ENCODE data around the gene DEDD2.

Gene DEDD2

DNA sequence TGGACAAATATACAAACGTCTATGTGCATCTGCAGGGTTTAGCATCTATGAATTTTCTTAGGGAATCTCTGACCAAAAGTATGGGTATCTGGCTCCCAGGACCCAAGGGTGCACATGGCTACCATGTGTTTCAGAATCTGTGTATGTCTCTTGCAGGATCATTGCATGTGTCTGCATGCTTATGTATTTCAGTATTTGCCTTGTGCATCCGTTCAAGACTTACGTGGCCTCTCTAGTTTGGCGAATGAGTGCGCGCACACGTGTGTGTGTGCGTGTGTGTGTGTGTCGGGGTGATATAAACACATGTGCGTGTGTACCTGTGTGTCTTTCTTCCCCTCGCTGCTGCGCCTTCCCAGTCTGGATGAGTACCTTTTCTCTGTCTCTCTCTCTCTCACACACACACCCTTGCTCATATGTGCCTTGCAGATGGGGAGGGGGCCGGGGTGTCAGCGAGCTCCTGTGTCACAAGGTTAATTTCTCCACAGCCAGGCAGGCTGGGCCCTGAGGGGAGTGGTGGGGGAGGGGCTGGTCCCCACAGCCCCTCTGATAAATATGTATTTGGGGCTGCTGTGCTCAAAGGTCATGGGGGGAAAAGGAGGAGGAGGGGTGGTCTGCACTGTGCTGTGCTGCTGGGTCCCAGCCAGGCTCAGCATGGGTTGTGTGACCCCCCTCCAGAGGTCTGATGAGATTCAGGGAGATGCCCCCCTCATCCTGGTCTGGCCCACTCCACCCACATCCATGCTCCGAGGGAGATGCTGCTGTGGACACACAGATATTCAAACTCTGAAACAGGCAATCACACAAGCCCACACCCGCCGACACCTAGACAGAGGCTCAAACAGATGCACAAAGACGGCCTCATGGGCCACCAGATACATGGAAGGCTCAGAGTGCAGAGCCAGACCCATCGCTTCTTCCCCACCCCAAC lies 47.7 kb downstream of the DEDD2 start:
- DNase-seq (ENCODE audit: insufficient read length, low spot score) (no peak), FAIRE-seq (no peak)
- no peak for TF ChIP-seq POLR2A (IDR thresholded peaks at IDR 0.05; ENCODE audit: low read depth, low read length)

DNA sequence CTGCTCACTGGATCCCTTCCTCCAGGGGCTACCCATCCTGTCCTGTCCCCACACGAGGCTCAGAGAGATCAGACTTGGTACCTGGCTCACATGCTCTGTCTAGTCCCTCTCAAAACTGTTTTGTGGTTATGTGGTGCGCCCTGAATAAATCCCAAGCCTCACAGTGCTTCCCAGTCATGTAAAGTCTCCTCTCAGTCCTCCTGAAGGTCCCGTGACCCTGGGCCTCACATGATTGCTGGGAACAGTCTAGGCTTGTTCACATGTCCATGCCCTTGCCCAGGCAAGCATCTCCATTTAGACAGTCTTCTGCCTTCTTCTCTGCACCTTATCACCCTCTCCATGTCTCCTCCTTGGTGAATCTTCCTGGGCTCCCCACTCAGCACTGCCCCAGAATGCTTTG lies 49.3 kb downstream of the DEDD2 start:
- no peak for DNase-seq (ENCODE audit: insufficient read length, low spot score)
- no peak for FAIRE-seq
- no peak for TF ChIP-seq POLR2A (IDR thresholded peaks at IDR 0.05; ENCODE audit: low read depth, low read length)

DNA sequence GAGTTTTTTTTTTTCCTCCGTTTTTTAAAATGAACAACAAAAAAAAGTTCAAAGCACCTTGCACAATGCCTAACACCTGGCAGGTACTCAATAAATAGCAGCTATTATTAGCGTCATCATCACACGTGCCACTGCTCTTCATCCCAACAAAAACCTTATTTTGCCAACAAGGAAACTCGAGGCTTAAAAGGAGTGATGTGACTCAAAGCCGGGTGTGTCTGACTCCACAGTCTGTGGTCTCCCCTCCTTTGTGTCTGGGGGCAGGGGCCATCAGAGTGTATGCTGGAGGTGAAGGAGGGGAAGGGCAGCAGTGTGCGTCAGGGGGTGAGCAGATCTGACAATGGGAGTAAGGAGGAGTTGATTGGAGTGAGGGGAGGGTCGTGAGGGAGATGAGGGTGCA lies 51.2 kb downstream of the DEDD2 start:
- no peak for DNase-seq (ENCODE audit: insufficient read length, low spot score)
- no peak for FAIRE-seq
- no peak for TF ChIP-seq POLR2A (IDR thresholded peaks at IDR 0.05; ENCODE audit: low read depth, low read length)

DNA sequence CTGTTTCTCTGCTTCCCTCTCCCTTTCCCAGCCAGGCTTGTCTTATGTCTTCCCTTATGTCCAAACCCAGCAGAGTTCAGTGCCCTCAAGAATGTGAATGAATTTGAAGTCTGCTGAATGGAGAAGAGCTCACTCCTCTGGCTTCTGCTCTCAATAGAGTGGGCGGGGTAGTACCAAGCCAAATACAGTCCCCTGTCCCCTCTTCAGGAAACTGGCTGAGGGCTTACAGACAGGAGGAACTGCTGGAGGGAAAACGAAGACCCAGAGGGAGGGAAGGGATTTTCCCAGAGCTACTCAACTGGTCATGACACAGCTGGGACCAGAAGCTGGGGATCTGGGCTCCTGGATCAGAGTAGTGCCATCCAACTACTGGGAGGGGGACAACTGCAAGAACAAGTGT lies 52.3 kb downstream of the DEDD2 start:
- no peak for TF ChIP-seq POLR2A (IDR thresholded peaks at IDR 0.05; ENCODE audit: low read depth, low read length)
- FAIRE-seq: no peak
- no peak for DNase-seq (ENCODE audit: insufficient read length, low spot score)

- DNase-seq (ENCODE audit: insufficient read length, low spot score) (no peak), FAIRE-seq (no peak)
- no peak for TF ChIP-seq POLR2A (IDR thresholded peaks at IDR 0.05; ENCODE audit: low read depth, low read length)
Observed at GRCh38 chr19:42161616-42162263, 55.7 kb downstream of the DEDD2 start.

GRCh38 chr19:42159942-42160341 lies 57.5 kb downstream of the DEDD2 start:
- TF ChIP-seq POLR2A (IDR thresholded peaks at IDR 0.05; ENCODE audit: low read depth, low read length): no peak
- no peak for DNase-seq (ENCODE audit: insufficient read length, low spot score)
- no peak for FAIRE-seq

DNA sequence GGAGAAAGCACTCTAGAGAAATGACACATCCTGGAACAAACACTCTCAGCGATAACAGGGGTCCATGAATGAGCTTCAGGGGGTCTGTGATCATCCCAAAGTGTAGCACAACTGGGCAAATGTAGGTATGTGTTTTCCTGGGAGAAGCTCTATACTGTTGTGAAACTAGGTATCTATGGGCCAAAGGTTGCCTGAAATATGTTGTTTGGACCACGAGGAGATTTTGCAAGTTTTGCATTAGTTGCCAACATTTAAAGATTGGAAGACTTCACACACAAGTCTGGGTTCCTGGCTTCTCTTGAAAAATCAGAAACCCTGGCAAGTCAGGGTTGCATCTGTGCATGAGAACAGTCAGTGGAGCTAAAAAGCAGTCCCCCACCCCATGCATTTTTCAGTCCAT lies 58.6 kb downstream of the DEDD2 start:
- DNase-seq (ENCODE audit: insufficient read length, low spot score) (no peak), FAIRE-seq (no peak)
- TF ChIP-seq POLR2A (IDR thresholded peaks at IDR 0.05; ENCODE audit: low read depth, low read length): no peak

GRCh38 chr19:42156571-42156970 lies 60.9 kb downstream of the DEDD2 start:
- no peak for TF ChIP-seq POLR2A (IDR thresholded peaks at IDR 0.05; ENCODE audit: low read depth, low read length)
- FAIRE-seq: no peak
- DNase-seq (ENCODE audit: insufficient read length, low spot score): no peak

DNA sequence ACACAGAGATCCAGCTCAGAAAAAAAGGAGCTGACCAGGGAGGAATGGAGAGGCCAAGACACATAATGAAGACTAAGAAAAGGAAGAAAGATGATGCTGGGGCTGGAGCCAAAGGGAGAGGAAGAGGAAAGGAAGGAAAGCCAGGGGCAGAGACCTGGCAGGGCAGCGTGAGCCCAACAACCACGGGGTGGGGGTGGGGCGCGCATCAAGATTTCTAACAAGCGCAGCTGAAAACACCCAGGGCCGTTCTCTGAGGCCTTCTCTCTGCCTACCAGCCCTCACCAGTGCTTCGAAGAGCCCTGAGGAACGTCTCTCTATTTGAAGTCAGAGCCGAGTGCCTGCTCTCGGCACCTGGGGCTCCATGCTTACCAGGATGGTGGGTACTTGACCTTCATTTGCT lies 61.7 kb downstream of the DEDD2 start:
- no peak for DNase-seq (ENCODE audit: insufficient read length, low spot score)
- no peak for TF ChIP-seq POLR2A (IDR thresholded peaks at IDR 0.05; ENCODE audit: low read depth, low read length)
- FAIRE-seq: no peak

DNA sequence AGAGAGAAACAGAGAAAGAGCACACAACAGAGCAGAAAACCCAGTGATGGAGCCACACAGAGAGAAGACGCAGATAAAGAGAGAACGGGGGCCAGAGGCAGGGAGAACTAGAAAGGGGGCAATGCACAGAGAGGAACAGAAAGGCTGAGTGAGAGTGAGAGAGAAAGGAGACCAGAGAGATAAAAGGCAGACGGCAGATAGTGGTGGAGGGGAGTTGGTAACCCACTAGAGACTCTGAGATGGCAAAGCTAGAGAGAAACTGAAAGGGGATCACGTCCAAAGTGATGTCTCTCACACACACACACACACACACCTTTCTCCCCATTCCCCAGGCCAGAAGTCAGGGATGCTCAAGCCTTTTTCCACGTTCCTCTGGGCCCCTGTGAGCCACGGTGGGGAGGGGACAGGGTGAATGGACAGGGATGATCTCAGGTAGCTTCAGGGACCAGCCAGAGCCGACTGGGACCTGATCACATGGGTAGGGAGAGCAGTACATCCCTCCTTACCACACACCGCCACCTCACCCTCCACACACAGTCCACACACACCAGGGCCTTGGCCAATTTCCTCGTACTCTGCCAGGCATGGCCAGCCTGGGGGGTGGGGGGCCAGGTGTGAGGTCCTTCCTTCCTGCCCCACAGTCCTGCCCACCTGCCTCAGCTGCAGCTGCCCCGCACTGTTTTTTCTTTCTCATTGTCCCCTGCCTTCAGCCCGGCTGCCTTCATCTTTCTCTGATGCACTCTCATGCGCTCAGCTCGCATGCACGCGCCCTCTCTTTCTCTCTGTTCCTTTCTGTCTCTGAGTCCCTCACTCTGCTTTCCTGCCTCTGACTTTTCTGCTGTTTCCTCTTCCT lies 62.8 kb downstream of the DEDD2 start:
- FAIRE-seq: no peak
- DNase-seq (ENCODE audit: insufficient read length, low spot score): no peak
- no peak for TF ChIP-seq POLR2A (IDR thresholded peaks at IDR 0.05; ENCODE audit: low read depth, low read length)

- no peak for DNase-seq (ENCODE audit: insufficient read length, low spot score)
- FAIRE-seq: no peak
- no peak for TF ChIP-seq POLR2A (IDR thresholded peaks at IDR 0.05; ENCODE audit: low read depth, low read length)
Observed at GRCh38 chr19:42153672-42154433, 63.6 kb downstream of the DEDD2 start.

DNA sequence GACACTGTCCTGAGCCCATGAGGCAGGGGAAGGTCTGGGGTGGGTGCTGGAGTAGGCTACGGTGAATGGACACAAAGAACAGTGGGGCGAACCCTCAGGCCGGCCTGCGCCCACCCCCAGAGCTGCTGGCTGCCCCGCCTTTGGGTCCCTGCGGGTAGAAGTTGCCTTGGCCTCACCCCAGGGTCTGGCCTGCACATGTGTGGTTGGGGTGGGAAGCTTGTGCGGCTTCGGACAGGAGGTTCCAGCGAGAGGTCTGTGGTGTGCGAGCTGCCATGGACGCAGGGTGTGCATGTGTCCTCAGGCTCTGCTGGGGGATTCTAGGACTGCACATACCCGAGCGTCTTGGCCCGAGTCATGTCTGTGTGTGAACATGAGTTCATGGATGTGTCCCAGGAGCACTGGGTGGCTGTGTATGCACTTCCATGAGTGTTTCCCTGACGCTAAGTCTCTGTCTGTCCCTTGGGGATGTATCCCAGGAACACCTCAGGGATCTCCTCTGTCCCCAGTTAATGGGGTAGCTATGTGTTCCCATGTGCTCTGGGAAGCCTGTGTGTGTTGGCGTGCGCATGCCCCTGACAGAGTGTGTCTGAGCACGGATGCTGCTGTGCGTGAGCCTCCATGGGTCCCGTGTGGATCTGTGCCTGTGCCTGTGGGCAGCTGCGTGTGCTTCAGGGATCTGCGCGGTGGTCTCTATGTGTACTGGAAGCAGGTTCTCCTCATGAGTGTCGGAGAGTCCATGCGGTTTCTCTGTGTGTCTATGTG lies 64.4 kb downstream of the DEDD2 start:
- TF ChIP-seq POLR2A (IDR thresholded peaks at IDR 0.05; ENCODE audit: low read depth, low read length): no peak
- DNase-seq (ENCODE audit: insufficient read length, low spot score) (no peak), FAIRE-seq (no peak)

Measured in H54 (cell line).